PC-9 (cell line): ENCODE measurements around the gene PDE4B.

Experiments used
- EZH2 ChIP-seq: fragments of 200-600 bp; sonication (generic); IDR thresholded peaks from 2 replicates; pipeline ENCODE4 v1.8.0; 2017; ENCODE audit warnings: antibody characterized with exemption, low read depth
- TF ChIP-seq, protein P1 (sequence below): fragments of 200-600 bp; sonication (generic); conservative IDR thresholded peaks from 2 replicates; pipeline ENCODE4 v1.6.1; 2017; ENCODE audit warnings: mixed run types, antibody characterized with exemption, mild to moderate bottlenecking, moderate library complexity

- TF ChIP-seq, protein P1, sequence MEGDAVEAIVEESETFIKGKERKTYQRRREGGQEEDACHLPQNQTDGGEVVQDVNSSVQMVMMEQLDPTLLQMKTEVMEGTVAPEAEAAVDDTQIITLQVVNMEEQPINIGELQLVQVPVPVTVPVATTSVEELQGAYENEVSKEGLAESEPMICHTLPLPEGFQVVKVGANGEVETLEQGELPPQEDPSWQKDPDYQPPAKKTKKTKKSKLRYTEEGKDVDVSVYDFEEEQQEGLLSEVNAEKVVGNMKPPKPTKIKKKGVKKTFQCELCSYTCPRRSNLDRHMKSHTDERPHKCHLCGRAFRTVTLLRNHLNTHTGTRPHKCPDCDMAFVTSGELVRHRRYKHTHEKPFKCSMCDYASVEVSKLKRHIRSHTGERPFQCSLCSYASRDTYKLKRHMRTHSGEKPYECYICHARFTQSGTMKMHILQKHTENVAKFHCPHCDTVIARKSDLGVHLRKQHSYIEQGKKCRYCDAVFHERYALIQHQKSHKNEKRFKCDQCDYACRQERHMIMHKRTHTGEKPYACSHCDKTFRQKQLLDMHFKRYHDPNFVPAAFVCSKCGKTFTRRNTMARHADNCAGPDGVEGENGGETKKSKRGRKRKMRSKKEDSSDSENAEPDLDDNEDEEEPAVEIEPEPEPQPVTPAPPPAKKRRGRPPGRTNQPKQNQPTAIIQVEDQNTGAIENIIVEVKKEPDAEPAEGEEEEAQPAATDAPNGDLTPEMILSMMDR = no peak
- no peak for TF ChIP-seq EZH2
Measured at GRCh38 chr1:66284746-66285145, 492.1 kb downstream of the PDE4B start.
